Activated CD4-positive, alpha-beta T cell treated with anti-CD3 and anti-CD28 coated beads, Interleukin-2, amount 10 ng/mL, durations not matched to agents 7 days and 5 days (primary cell): ENCODE data around the gene TPSG1. TPM values are rescaled to one million over a fixed set of nuclear protein-coding genes. Genes with fewer than 3 reads are reported as not detected.

Experiments used
- CTCF ChIA-PET: fragments of 350-600 bp; sonication (Branson Sonifier 250); formaldehyde crosslinking; loops from one replicate; lab custom pipeline; 2021; ENCODE audit warnings: antibody characterized with exemption; lab: Charles Lee
- POLR2A ChIA-PET: fragments of 350-600 bp; sonication (Branson Sonifier 250); formaldehyde crosslinking; loops from one replicate; lab custom pipeline; 2021; ENCODE audit warnings: antibody characterized with exemption; lab: Charles Lee
- DNase-seq: peaks from one replicate; pipeline ENCODE4 v3.0.0-alpha.2; 2020
- H3K27ac Mint-ChIP-seq: one replicate; pipeline ENCODE4 v1.8.0; 2021; ENCODE audit warnings: mild to moderate bottlenecking, moderate library complexity, mixed read lengths
- H3K27me3 Mint-ChIP-seq: one replicate; pipeline ENCODE4 v1.8.0; 2021; ENCODE audit warnings: mixed read lengths
- H3K36me3 Mint-ChIP-seq: one replicate; pipeline ENCODE4 v1.8.0; 2021; ENCODE audit warnings: low read depth, mixed read lengths
- H3K4me1 Mint-ChIP-seq: one replicate; pipeline ENCODE4 v1.8.0; 2021; ENCODE audit warnings: mixed read lengths
- H3K4me3 Mint-ChIP-seq: one replicate; pipeline ENCODE4 v1.8.0; 2021; ENCODE audit warnings: mild to moderate bottlenecking, moderate library complexity, mixed read lengths
- H3K9me3 Mint-ChIP-seq: one replicate; pipeline ENCODE4 v1.8.0; 2021; ENCODE audit warnings: mixed read lengths
- total RNA-seq, 2 experiments: library from RNA; stranded (reverse); gene quantifications; one replicate each; pipeline ENCODE4 v1.2.3, GENCODE V29; 2021

The TPSG1 gene
- total RNA-seq, 2 experiments from 2014 or later: not detected

GRCh38 chr16:1221628-1222552 lies 3.2 kb downstream of the TPSG1 start:
- Mint-ChIP-seq H3K27me3 (no peaks in the 10 kb centered on the region), H3K36me3 (no peaks in the 10 kb centered on the region), H3K27ac (no peak overlapping the region), H3K4me3 (no peak overlapping the region), H3K4me1 (no peaks in the 10 kb centered on the region), H3K9me3 (no peaks in the 10 kb centered on the region)
- CTCF ChIA-PET: interaction anchor here (1.2 kb wide), 1 partner anchor 165 kb away, joined by 3 read pairs; no protein-coding TSS in a partner anchor
- no peak for DNase-seq
- POLR2A ChIA-PET: interaction anchor here (0.6 kb wide), 1 partner anchor 297 kb away, joined by 6 read pairs; no protein-coding TSS in a partner anchor

GRCh38 chr16:1220841-1221627 lies 4.0 kb downstream of the TPSG1 start:
- POLR2A ChIA-PET: no interaction called here
- H3K9me3 Mint-ChIP-seq: no peaks in the 10 kb centered on the region

GRCh38 chr16:1220098-1220728 lies 4.9 kb downstream of the TPSG1 start:
- H3K4me3 Mint-ChIP-seq: no peak overlapping the region
- ChIA-PET CTCF (interaction anchor here (0.7 to 1.2 kb wide), 2 partner anchors 163 to 1148 kb away, joined by 3 to 4 read pairs; no protein-coding TSS in a partner anchor), POLR2A (no interaction called here)
- H3K27me3 Mint-ChIP-seq: no peaks in the 10 kb centered on the region
- no peak overlapping the region for H3K27ac Mint-ChIP-seq
- no peaks in the 10 kb centered on the region for H3K36me3 Mint-ChIP-seq
- DNase-seq: no peak
- no peaks in the 10 kb centered on the region for H3K9me3 Mint-ChIP-seq
- no peaks in the 10 kb centered on the region for H3K4me1 Mint-ChIP-seq

More at GRCh38 chr16:1220841-1221627, 4.0 kb downstream of the TPSG1 start:
- Mint-ChIP-seq H3K36me3 (no peaks in the 10 kb centered on the region), H3K27me3 (no peaks in the 10 kb centered on the region), H3K4me3 (no peak overlapping the region), H3K27ac (no peak overlapping the region), H3K4me1 (no peaks in the 10 kb centered on the region)
- DNase-seq: no peak
- CTCF ChIA-PET: interaction anchor here (1.2 kb wide), 1 partner anchor 164 kb away, joined by 3 read pairs; no protein-coding TSS in a partner anchor

GRCh38 chr16:1218930-1219611 lies 6.0 kb downstream of the TPSG1 start:
- CTCF ChIA-PET: no interaction called here
- Mint-ChIP-seq H3K27me3 (no peaks in the 10 kb centered on the region), H3K4me1 (no peaks in the 10 kb centered on the region), H3K9me3 (no peaks in the 10 kb centered on the region), H3K36me3 (no peaks in the 10 kb centered on the region), H3K4me3 (no peak overlapping the region), H3K27ac (no peak overlapping the region)
- DNase-seq: no peak
- POLR2A ChIA-PET: no interaction called here

GRCh38 chr16:1218061-1218929 lies 6.8 kb downstream of the TPSG1 start:
- Mint-ChIP-seq H3K27ac (no peak overlapping the region), H3K27me3 (no peaks in the 10 kb centered on the region), H3K4me3 (no peak overlapping the region), H3K4me1 (no peaks in the 10 kb centered on the region), H3K9me3 (no peaks in the 10 kb centered on the region), H3K36me3 (no peaks in the 10 kb centered on the region)
- DNase-seq: no peak
- POLR2A ChIA-PET: no interaction called here
- CTCF ChIA-PET: no interaction called here

- Mint-ChIP-seq H3K27ac (no peak overlapping the region), H3K4me1 (no peaks in the 10 kb centered on the region), H3K4me3 (no peak overlapping the region), H3K27me3 (no peaks in the 10 kb centered on the region), H3K36me3 (no peaks in the 10 kb centered on the region), H3K9me3 (no peaks in the 10 kb centered on the region)
- ChIA-PET CTCF (no interaction called here), POLR2A (no interaction called here)
- no peak for DNase-seq
Observed at GRCh38 chr16:1217526-1217925, 7.5 kb downstream of the TPSG1 start.

GRCh38 chr16:1216681-1217400 lies 8.2 kb downstream of the TPSG1 start:
- ChIA-PET POLR2A (no interaction called here), CTCF (no interaction called here)
- H3K27me3 Mint-ChIP-seq: no peaks in the 10 kb centered on the region
- H3K4me3 Mint-ChIP-seq: no peak overlapping the region
- H3K36me3 Mint-ChIP-seq: no peaks in the 10 kb centered on the region
- no peaks in the 10 kb centered on the region for H3K9me3 Mint-ChIP-seq
- DNase-seq: no peak
- no peak overlapping the region for H3K27ac Mint-ChIP-seq
- H3K4me1 Mint-ChIP-seq: no peaks in the 10 kb centered on the region

- ChIA-PET POLR2A (no interaction called here), CTCF (interaction anchor here (0.6 kb wide), 1 partner anchor 941 kb away, joined by 3 read pairs; no protein-coding TSS in a partner anchor)
- H3K36me3 Mint-ChIP-seq: no peaks in the 10 kb centered on the region
- H3K27me3 Mint-ChIP-seq: no peaks in the 10 kb centered on the region
- DNase-seq: no peak
- H3K9me3 Mint-ChIP-seq: no peaks in the 10 kb centered on the region
- H3K27ac Mint-ChIP-seq: no peak overlapping the region
- H3K4me3 Mint-ChIP-seq: no peak overlapping the region
- no peaks in the 10 kb centered on the region for H3K4me1 Mint-ChIP-seq
Observed at GRCh38 chr16:1216296-1216619, 8.8 kb downstream of the TPSG1 start.

- no peak for DNase-seq
- Mint-ChIP-seq H3K9me3 (no peaks in the 10 kb centered on the region), H3K4me3 (no peak overlapping the region), H3K36me3 (no peaks in the 10 kb centered on the region), H3K27me3 (no peaks in the 10 kb centered on the region), H3K27ac (no peak overlapping the region), H3K4me1 (no peaks in the 10 kb centered on the region)
- CTCF ChIA-PET: interaction anchor here (0.6 kb wide), 1 partner anchor 942 kb away, joined by 3 read pairs; no protein-coding TSS in a partner anchor
- POLR2A ChIA-PET: no interaction called here
Observed at GRCh38 chr16:1215574-1216295, 9.3 kb downstream of the TPSG1 start.

GRCh38 chr16:1214719-1215118 lies 10.3 kb downstream of the TPSG1 start:
- DNase-seq: no peak
- H3K27ac Mint-ChIP-seq: no peak overlapping the region
- H3K27me3 Mint-ChIP-seq: no peaks in the 10 kb centered on the region
- no peaks in the 10 kb centered on the region for H3K9me3 Mint-ChIP-seq
- ChIA-PET POLR2A (no interaction called here), CTCF (no interaction called here)
- H3K4me1 Mint-ChIP-seq: no peaks in the 10 kb centered on the region
- no peak overlapping the region for H3K4me3 Mint-ChIP-seq
- H3K36me3 Mint-ChIP-seq: no peaks in the 10 kb centered on the region
